Choroid plexus epithelial cell (primary cell): Measurements from ENCODE around the gene PSG11.
"Not testable (repeated sequence)": the region's sequence is repeated elsewhere in the genome, so short reads cannot be mapped to it uniquely, and the experiment has no call there.

Experiments used
- DNase-seq: peaks from one replicate; pipeline ENCODE4 v3.0.0-alpha.2; 2010; ENCODE audit warnings: low read depth
- H3K4me3 ChIP-seq: 2 replicates; pipeline ENCODE4 v1.5.1; 2011; ENCODE audit warnings: low read depth, mild to moderate bottlenecking, control low read depth, low read length, moderate library complexity
- CTCF ChIP-seq: conservative IDR thresholded peaks from 2 replicates; pipeline ENCODE4 v1.5.1; 2011; ENCODE audit warnings: low read depth, mild to moderate bottlenecking, control low read depth, inconsistent platforms, low read length, moderate library complexity

The PSG11 gene

GRCh38 chr19:43019588-43019987 lies 6.7 kb downstream of the PSG11 start:
- peak; percentile 47 for DNase-seq
- TF ChIP-seq CTCF = peak; percentile 32
- not testable (repeated sequence) for H3K4me3 ChIP-seq

- not testable (repeated sequence) for H3K4me3 ChIP-seq, DNase-seq
Measured at GRCh38 chr19:43005841-43006240, 20.4 kb downstream of the PSG11 start.

- peak; percentile 46 for DNase-seq
- not testable (repeated sequence) for H3K4me3 ChIP-seq
Measured at GRCh38 chr19:43004846-43005245, 21.4 kb downstream of the PSG11 start.

- not testable (repeated sequence) for DNase-seq, H3K4me3 ChIP-seq
Measured at GRCh38 chr19:43003634-43004033, 22.6 kb downstream of the PSG11 start.

- H3K4me3 ChIP-seq, DNase-seq: not testable (repeated sequence)
Measured at GRCh38 chr19:43002948-43003347, 23.3 kb downstream of the PSG11 start.

- not testable (repeated sequence) for DNase-seq, H3K4me3 ChIP-seq
Measured at GRCh38 chr19:42996161-42996560, 30.1 kb downstream of the PSG11 start.

GRCh38 chr19:42992029-42992604 lies 34.2 kb downstream of the PSG11 start:
- not testable (repeated sequence) for H3K4me3 ChIP-seq, DNase-seq

- no peak for TF ChIP-seq CTCF
- H3K4me3 ChIP-seq = no peak overlapping the region
- no peak for DNase-seq
Measured at GRCh38 chr19:42989851-42990250, 36.4 kb downstream of the PSG11 start.

- not testable (repeated sequence) for H3K4me3 ChIP-seq, DNase-seq
Measured at GRCh38 chr19:42989186-42989585, 37.1 kb downstream of the PSG11 start.

GRCh38 chr19:42988206-42988605 lies 38.1 kb downstream of the PSG11 start:
- H3K4me3 ChIP-seq, DNase-seq: not testable (repeated sequence)

- DNase-seq = no peak
- no peak for TF ChIP-seq CTCF
- no peak overlapping the region for H3K4me3 ChIP-seq
Measured at GRCh38 chr19:42985588-42985987, 40.7 kb downstream of the PSG11 start.

- not testable (repeated sequence) for H3K4me3 ChIP-seq, DNase-seq
Measured at GRCh38 chr19:42982111-42982510, 44.2 kb downstream of the PSG11 start.

GRCh38 chr19:42971451-42971850 lies 54.8 kb downstream of the PSG11 start:
- not testable (repeated sequence) for DNase-seq, H3K4me3 ChIP-seq
